Measurements from ENCODE around the gene IKZF4. TPM values are rescaled to one million over a fixed set of nuclear protein-coding genes. Genes with fewer than 3 reads are reported as not detected.
A peak's percentile ranks its signal among the peaks of the same experiment; 100 is the strongest.
"Not testable (repeated sequence)": the region's sequence is repeated elsewhere in the genome, so short reads cannot be mapped to it uniquely, and the experiment has no call there.

IKZF4 gene
- total RNA-seq (2014; rRNA removed; shearing (Covaris generic)) = 0.39 and 0.89 TPM in 2 replicates

- DNase-seq (ENCODE audit: low spot score) = no peak
Observed at GRCh38 chr12:56020423-56021184, at the start of gene IKZF4. IKZF4 (plus strand) TSS chr12:56021043; CDS start chr12:56021494, 451 bp downstream.

DNA sequence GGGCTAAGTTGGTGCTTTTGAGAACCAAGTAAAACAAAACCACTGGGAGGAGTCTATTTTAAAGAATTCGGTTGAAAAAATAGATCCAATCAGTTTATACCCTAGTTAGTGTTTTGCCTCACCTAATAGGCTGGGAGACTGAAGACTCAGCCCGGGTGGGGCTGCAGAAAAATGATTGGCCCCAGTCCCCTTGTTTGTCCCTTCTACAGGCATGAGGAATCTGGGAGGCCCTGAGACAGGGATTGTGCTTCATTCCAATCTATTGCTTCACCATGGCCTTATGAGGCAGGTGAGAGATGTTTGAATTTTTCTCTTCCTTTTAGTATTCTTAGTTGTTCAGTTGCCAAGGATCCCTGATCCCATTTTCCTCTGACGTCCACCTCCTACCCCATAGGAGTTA is 48.8 kb upstream of the IKZF4 start:
- no peak for DNase-seq (ENCODE audit: low spot score)

GRCh38 chr12:55972456-55972855 is 48.4 kb upstream of the IKZF4 start:
- DNase-seq (ENCODE audit: low spot score) = no peak

DNA sequence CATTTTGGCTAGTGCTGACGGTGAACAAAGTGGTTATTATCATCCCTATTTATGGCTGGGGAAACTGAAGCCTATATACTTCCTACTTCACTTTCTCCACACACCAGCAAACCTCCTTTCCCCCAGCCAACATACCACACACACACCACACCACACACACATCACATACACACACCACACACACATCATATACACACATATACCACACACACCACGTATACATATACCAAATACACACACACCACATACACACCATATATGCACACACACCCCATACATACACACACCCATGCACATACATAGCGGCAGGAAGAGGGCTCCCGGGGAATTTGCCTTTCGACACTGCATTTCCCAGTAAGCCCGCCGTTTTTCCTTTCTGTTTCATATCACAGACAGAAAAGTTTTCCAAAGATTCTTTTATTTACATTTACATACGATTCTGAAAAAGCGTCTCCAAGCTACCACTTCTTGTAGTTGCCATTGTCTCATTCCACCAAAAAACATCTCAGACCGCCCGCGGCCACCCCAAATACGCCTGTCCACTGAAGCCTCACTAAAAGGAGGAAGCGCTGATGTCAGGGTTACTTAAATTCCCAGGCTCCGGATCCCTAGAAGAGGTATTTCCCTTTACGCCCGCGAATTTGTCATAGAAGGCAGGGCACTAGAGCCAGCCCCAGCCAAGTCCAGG is 47.8 kb upstream of the IKZF4 start:
- DNase-seq (ENCODE audit: low spot score) = no peak

- peak; percentile 100 for DNase-seq (ENCODE audit: low spot score)
Observed at GRCh38 chr12:55973599-55974307, 47.1 kb upstream of the IKZF4 start, which contains the start of gene RAB5B. RAB5B (plus strand) TSS chr12:55974078; CDS start chr12:55986961, 12,883 bp downstream.

- no peak for DNase-seq (ENCODE audit: low spot score)
Observed at GRCh38 chr12:55974308-55974730, 46.5 kb upstream of the IKZF4 start.

- no peak for DNase-seq (ENCODE audit: low spot score)
Observed at GRCh38 chr12:55978393-55978792, 42.5 kb upstream of the IKZF4 start.

DNA sequence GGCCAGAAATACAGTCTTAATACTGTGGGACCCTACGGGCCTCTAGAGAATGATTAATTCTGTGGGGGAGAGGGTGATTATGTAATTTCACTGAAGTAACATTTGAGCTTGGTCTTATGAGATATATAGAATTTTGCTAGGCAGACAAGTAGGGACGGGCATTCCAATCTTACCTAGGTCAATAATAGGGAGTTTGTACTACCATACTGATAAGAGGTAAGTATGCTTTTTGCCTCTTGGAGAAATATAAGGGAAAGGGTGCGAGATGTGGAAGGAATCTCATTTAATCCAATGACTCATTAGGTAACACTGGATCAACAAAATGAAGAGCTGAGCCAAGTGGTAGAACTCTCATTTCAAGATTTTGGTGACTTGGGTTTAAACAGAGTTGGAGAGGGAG is 41.8 kb upstream of the IKZF4 start:
- DNase-seq (ENCODE audit: low spot score) = no peak

GRCh38 chr12:55981882-55982281 is 39.0 kb upstream of the IKZF4 start:
- not testable (repeated sequence) for DNase-seq (ENCODE audit: low spot score)

DNA sequence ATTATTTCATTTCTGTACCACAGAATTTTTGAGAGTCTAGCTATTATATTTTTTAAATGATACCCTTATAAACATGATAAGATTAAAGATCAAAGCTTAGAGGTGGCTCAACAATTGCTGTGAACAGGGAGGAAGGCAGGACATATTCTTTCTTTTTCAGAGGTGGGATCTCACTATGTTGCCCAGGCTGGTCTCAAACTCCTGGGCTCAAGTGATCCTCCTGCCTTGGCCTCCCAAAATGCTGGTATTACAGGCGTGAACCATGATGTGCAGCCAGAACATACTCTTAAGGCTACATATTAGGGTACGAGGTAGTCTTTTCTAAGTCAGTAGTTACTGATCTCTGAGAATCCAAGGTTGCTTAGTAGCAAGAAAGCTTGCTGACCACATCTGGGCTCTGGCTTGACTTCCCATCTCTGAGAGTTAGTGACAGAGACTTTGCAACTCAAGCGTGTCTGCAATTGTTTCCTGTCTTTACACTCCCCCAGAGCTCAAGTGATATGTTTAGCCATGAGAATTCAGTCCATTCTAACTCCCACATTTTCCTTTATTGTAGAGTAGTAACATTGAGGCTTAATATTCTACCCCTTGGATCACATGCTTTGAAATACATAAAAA is 38.4 kb upstream of the IKZF4 start:
- DNase-seq (ENCODE audit: low spot score) = no peak

GRCh38 chr12:55983232-55983842 is 37.5 kb upstream of the IKZF4 start:
- no peak for DNase-seq (ENCODE audit: low spot score)

DNA sequence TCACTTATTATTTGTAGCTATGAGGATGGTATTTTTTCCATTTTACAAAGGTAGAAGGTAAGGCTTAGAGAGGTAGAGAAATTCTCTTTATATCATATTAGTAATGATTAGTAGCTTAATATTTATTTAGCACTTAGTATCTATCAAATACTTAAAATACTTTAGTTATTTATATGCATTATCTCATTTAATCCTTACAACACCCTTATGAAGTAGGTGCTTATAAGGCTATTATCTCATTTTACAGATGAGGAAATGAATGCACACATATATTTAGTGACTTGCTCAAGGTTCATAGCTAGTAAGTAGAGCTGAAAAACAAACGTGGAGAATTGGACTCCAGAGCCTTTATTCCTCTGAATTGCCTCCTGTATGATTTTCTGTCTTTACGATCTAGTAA is 36.0 kb upstream of the IKZF4 start:
- DNase-seq (ENCODE audit: low spot score) = no peak

- no peak for DNase-seq (ENCODE audit: low spot score)
Observed at GRCh38 chr12:55985341-55985740, 35.5 kb upstream of the IKZF4 start.

- not testable (repeated sequence) for DNase-seq (ENCODE audit: low spot score)
Observed at GRCh38 chr12:55985976-55986375, 34.9 kb upstream of the IKZF4 start.

- DNase-seq (ENCODE audit: low spot score) = no peak
Observed at GRCh38 chr12:55991110-55991509, 29.7 kb upstream of the IKZF4 start.

DNA sequence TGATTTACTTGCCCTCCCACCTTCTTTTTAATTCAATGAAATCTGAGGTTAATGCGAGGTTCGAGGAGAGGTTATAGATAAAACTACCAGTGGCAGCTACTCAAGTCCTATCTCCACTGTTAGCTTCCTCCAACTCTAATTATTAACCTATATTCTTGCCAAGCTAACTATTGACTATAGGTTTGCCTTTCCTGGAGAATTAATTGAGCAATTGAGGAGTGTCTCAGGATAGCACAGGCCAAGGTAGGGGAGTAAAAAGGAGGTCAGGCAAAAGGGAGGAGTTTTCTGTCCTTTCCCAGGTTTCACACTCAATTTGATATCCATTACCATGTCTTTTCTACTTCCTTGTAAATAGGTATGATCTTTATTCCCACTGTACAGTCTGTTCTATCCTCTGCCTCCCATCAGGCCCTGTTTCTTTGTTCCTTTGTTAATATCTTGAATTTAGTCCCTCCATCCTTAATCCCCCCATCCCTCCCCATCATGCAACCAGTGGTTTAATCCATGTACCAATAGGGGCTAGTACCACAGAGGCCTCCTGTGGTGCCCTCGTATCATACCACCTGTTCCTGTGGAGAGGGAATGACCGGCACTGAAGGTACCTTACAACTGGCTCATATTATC is 27.5 kb upstream of the IKZF4 start:
- DNase-seq (ENCODE audit: low spot score) = no peak

DNA sequence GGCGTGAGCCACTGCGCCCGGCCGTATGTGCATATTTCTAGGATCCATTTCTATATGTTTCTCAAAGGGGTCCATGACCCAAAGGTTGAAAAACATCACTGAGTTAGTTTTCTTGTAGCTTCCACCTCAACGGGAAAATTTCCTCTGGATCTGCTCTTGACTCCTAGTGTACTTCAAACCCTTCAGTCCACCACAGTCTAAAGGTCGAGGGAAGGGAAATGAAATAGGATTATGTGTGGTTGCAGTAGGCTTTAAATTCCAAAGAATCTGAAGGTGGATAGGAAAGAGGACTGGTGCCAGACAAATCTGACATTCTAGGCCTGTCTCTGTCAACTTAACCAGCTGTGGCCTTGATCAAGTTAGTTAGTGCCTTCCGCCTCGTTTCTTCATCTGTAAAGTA is 25.5 kb upstream of the IKZF4 start:
- DNase-seq (ENCODE audit: low spot score) = no peak

DNA sequence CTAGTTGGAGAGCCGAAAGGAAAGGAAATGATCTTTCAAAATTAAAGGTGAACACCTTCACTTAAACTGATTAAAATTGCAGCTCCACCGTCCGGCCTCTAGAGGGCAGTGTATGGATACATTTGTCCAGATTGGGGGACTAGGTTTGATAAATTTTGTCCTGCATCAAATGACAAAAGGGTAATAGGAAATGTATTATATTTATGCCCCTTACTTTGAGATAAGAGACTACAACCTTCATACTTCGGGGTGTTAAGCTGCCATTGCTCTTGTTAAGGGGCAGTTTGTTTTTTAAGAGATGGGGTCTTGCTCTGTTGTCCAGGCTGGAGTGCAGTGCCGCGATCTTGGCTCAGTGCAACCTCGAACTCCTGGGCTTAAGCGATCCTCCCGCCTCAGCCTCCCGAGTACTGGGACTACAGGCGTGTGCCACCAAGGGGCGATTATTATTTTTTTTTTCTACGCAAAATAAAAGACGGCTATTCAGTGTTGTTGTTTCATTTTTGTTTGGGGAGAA is 24.6 kb upstream of the IKZF4 start:
- DNase-seq (ENCODE audit: low spot score) = peak; percentile 38

- peak; percentile 95 for DNase-seq (ENCODE audit: low spot score)
Observed at GRCh38 chr12:55996715-55997534, 23.9 kb upstream of the IKZF4 start, which contains the start of gene SUOX. SUOX (plus strand) TSS chr12:55997276; CDS start chr12:56002222, 4,946 bp downstream.

- DNase-seq (ENCODE audit: low spot score) = no peak
Observed at GRCh38 chr12:55997535-55997859, 23.3 kb upstream of the IKZF4 start.
